Stimulated activated memory B cell treated with anti-CD40 and anti-IgM and Interleukin-4, amounts not matched to agents 10 μg/mL and 1 μg/mL and 100 μg/mL, for 72 hours (primary cell): ENCODE results near the gene RARB.

Experiments used
- ATAC-seq: fragments of 150-1000 bp; cut with Tn5 transposase; 2 replicates; pipeline ENCODE4 v1.10.0; 2021
- H3K27ac Mint-ChIP-seq: one replicate; pipeline ENCODE4 v1.8.0; 2022; ENCODE audit warnings: mild to moderate bottlenecking, mixed read lengths
- H3K27me3 Mint-ChIP-seq: one replicate; pipeline ENCODE4 v1.8.0; 2022; ENCODE audit warnings: mixed read lengths
- H3K36me3 Mint-ChIP-seq: one replicate; pipeline ENCODE4 v1.8.0; 2022; ENCODE audit warnings: mixed read lengths
- H3K4me1 Mint-ChIP-seq: one replicate; pipeline ENCODE4 v1.8.0; 2022; ENCODE audit warnings: mixed read lengths
- H3K4me3 Mint-ChIP-seq: one replicate; pipeline ENCODE4 v1.8.0; 2022; ENCODE audit warnings: mild to moderate bottlenecking, moderate library complexity, mixed read lengths
- H3K9me3 Mint-ChIP-seq: one replicate; pipeline ENCODE4 v1.8.0; 2022; ENCODE audit warnings: mixed read lengths

Gene RARB

DNA sequence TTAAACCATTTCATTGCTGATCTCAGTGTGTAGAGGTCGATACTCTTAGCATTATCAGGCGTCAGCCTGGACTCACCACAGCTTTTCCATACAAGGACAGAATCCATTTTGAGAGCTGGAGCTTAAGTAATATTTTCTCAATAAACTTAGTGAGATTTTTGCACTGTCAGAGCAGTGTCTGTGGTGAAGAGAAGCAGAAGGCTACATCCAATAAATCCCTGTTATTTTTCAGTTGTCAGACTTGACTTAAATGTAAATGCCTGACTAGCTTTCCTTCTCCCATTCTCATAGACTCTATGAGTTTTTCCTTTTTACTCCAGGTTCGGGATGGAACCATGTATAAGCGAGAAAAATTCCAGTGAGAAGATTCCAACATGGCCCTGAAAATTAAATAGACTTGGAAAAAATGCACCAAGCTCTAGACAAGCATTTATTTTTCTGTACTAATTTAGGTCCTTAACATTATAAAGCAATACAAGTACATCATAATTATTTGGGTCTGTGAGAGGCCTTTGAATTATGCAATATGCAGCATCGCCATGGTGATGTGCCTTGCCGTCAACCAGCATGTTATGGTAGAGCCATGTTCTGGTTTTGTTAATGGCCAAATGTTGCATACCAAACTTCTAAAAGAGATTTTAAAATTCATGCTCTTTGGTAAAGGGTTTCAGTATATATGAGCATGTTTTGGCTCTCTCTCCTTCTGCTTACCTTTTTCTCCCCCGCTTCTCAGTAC, 62.0 kb downstream of the RARB start:
- no peak overlapping the region for H3K27ac Mint-ChIP-seq
- no peak for ATAC-seq
- peaks cover 12% of the 10 kb centered on the region for H3K9me3 Mint-ChIP-seq
- H3K4me1 Mint-ChIP-seq = no peaks in the 10 kb centered on the region
- H3K4me3 Mint-ChIP-seq = no peak overlapping the region
- no peaks in the 10 kb centered on the region for H3K27me3 Mint-ChIP-seq
- no peaks in the 10 kb centered on the region for H3K36me3 Mint-ChIP-seq

DNA sequence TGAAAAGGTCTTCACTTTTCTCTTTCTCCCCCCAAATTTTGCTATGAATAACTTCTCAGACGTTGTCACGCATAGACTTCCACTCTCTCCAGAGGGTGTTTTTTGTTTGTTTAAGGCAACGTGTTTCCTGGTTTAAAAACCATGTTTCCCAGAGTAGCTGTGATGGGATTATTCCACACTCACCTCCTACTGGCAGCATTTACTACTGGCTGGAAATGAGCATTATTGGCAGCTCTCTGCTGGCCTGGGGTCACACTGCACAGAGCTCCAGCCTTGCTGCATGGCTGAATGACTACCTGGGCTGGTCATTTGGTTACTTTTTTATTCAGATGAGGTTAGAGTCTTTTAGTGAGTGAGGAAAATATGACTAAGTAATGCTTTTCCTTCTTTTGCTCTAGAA, 65.2 kb downstream of the RARB start:
- ATAC-seq = no peak

GRCh38 chr3:25493786-25494185, 65.7 kb downstream of the RARB start:
- Mint-ChIP-seq H3K27me3 (no peaks in the 10 kb centered on the region), H3K4me1 (no peaks in the 10 kb centered on the region), H3K36me3 (no peaks in the 10 kb centered on the region), H3K9me3 (peaks cover 16% of the 10 kb centered on the region), H3K27ac (no peak overlapping the region), H3K4me3 (no peak overlapping the region)
- ATAC-seq = no peak

More for the DNA sequence above, 65.2 kb downstream of the RARB start:
- no peak overlapping the region for H3K4me3 Mint-ChIP-seq
- no peaks in the 10 kb centered on the region for H3K4me1 Mint-ChIP-seq
- no peak overlapping the region for H3K27ac Mint-ChIP-seq
- H3K9me3 Mint-ChIP-seq = peaks cover 16% of the 10 kb centered on the region
- H3K27me3 Mint-ChIP-seq = no peaks in the 10 kb centered on the region
- H3K36me3 Mint-ChIP-seq = no peaks in the 10 kb centered on the region

- no peak for ATAC-seq
- Mint-ChIP-seq H3K36me3 (no peaks in the 10 kb centered on the region), H3K27me3 (no peaks in the 10 kb centered on the region), H3K27ac (no peak overlapping the region), H3K4me3 (no peak overlapping the region), H3K9me3 (peaks cover 19% of the 10 kb centered on the region), H3K4me1 (no peaks in the 10 kb centered on the region)
Observed at GRCh38 chr3:25495304-25495703, 67.2 kb downstream of the RARB start.

DNA sequence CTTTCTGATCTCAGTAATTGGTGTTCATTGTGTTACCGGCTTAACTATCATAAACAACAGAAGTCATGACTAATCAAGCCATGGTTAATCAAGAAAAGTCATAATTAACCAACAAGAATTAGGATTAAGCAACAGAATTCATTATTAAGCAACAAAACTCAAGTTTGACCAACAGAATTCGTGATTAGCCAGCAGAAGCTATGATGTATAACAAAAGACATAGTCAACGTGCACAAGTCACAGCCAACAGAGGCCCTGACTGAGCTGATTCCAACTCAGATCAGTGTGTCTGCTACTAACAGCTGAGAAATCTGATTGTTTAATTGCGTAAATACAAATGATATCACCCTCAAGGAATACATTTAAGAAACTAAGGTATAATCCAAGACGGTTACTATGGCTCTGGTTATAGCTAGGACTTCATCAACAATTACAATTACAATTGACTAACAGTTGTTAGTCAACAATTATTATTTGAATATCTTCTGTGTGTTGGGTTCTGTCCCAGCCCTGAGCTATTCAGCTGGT, 67.7 kb downstream of the RARB start:
- H3K4me1 Mint-ChIP-seq = no peaks in the 10 kb centered on the region
- H3K36me3 Mint-ChIP-seq = no peaks in the 10 kb centered on the region
- H3K4me3 Mint-ChIP-seq = no peak overlapping the region
- no peak for ATAC-seq
- H3K27ac Mint-ChIP-seq = no peak overlapping the region
- no peaks in the 10 kb centered on the region for H3K27me3 Mint-ChIP-seq
- H3K9me3 Mint-ChIP-seq = peaks cover 19% of the 10 kb centered on the region

DNA sequence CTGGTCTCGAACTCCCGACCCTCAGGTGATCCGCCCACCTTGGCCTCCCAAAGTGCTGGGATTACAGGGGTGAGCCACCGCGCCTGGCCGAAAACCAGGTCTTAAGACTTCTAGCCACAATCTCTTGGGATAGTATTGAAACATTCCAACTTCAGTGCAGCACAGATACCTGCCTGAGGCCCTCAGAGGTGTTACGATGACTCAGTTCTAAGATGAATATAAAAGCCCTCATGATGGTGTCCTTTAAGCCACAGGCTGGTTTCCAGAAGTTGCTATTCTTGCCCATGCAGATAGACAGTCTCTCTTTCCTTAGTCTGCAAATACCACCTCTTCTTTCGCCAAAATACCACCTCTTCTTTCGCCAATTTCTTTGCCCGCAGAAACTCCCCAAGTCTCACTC, 69.0 kb downstream of the RARB start:
- H3K36me3 Mint-ChIP-seq = no peaks in the 10 kb centered on the region
- no peak for ATAC-seq
- no peaks in the 10 kb centered on the region for H3K4me1 Mint-ChIP-seq
- H3K27me3 Mint-ChIP-seq = peaks cover 7% of the 10 kb centered on the region
- peaks cover 22% of the 10 kb centered on the region for H3K9me3 Mint-ChIP-seq
- no peak overlapping the region for H3K27ac Mint-ChIP-seq
- H3K4me3 Mint-ChIP-seq = no peak overlapping the region

GRCh38 chr3:25500706-25501210, 72.7 kb downstream of the RARB start:
- Mint-ChIP-seq H3K36me3 (no peaks in the 10 kb centered on the region), H3K27me3 (peaks cover 9% of the 10 kb centered on the region), H3K9me3 (peaks cover 10% of the 10 kb centered on the region), H3K4me1 (no peaks in the 10 kb centered on the region), H3K4me3 (no peak overlapping the region), H3K27ac (no peak overlapping the region)
- no peak for ATAC-seq

- peaks cover 9% of the 10 kb centered on the region for H3K27me3 Mint-ChIP-seq
- H3K4me3 Mint-ChIP-seq = no peak overlapping the region
- no peak overlapping the region for H3K27ac Mint-ChIP-seq
- ATAC-seq = no peak
- H3K4me1 Mint-ChIP-seq = no peaks in the 10 kb centered on the region
- no peaks in the 10 kb centered on the region for H3K36me3 Mint-ChIP-seq
- peaks cover 8% of the 10 kb centered on the region for H3K9me3 Mint-ChIP-seq
Observed at GRCh38 chr3:25502233-25502632, 74.2 kb downstream of the RARB start.

GRCh38 chr3:25503898-25504301, 75.8 kb downstream of the RARB start:
- no peak overlapping the region for H3K4me3 Mint-ChIP-seq
- no peak for ATAC-seq
- no peaks in the 10 kb centered on the region for H3K36me3 Mint-ChIP-seq
- no peak overlapping the region for H3K27ac Mint-ChIP-seq
- H3K4me1 Mint-ChIP-seq = no peaks in the 10 kb centered on the region
- peaks cover 9% of the 10 kb centered on the region for H3K27me3 Mint-ChIP-seq
- peaks cover 6% of the 10 kb centered on the region for H3K9me3 Mint-ChIP-seq

- Mint-ChIP-seq H3K36me3 (no peaks in the 10 kb centered on the region), H3K9me3 (peaks cover 3% of the 10 kb centered on the region), H3K4me3 (no peak overlapping the region), H3K27me3 (peaks cover 9% of the 10 kb centered on the region), H3K27ac (no peak overlapping the region), H3K4me1 (no peaks in the 10 kb centered on the region)
- ATAC-seq = no peak
Observed at GRCh38 chr3:25505581-25505980, 77.5 kb downstream of the RARB start.

- ATAC-seq = no peak
- Mint-ChIP-seq H3K4me3 (no peak overlapping the region), H3K36me3 (no peaks in the 10 kb centered on the region), H3K9me3 (no peaks in the 10 kb centered on the region), H3K4me1 (no peaks in the 10 kb centered on the region), H3K27ac (no peak overlapping the region), H3K27me3 (no peaks in the 10 kb centered on the region)
Observed at GRCh38 chr3:25507811-25508210, 79.7 kb downstream of the RARB start.

GRCh38 chr3:25508433-25508832, 80.4 kb downstream of the RARB start:
- no peak for ATAC-seq
- Mint-ChIP-seq H3K4me1 (no peaks in the 10 kb centered on the region), H3K4me3 (no peak overlapping the region), H3K36me3 (no peaks in the 10 kb centered on the region), H3K27me3 (no peaks in the 10 kb centered on the region), H3K9me3 (no peaks in the 10 kb centered on the region), H3K27ac (no peak overlapping the region)

DNA sequence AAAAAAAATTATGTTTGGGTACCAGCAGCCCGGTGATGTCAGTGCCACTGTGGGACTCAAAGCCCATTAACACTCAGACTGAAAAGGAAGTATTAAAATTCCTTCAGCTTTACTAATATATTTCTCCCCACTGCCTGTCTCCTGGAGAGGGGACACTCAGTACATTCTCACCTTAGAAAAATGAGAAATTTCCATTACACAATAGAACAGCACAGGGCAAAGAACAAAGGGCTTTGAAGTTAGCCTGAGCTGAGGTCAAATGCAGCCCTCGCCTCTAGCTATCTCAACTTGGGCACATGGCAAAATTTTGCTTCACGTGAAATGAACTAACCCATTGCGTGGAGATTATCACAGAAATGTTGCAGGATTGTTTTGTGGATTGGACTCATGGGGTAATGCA, 80.8 kb downstream of the RARB start:
- H3K27me3 Mint-ChIP-seq = no peaks in the 10 kb centered on the region
- H3K27ac Mint-ChIP-seq = no peak overlapping the region
- no peak for ATAC-seq
- H3K36me3 Mint-ChIP-seq = no peaks in the 10 kb centered on the region
- H3K4me1 Mint-ChIP-seq = no peaks in the 10 kb centered on the region
- H3K4me3 Mint-ChIP-seq = no peak overlapping the region
- no peaks in the 10 kb centered on the region for H3K9me3 Mint-ChIP-seq

GRCh38 chr3:25510797-25511196, 82.7 kb downstream of the RARB start:
- Mint-ChIP-seq H3K9me3 (peaks cover 3% of the 10 kb centered on the region), H3K27me3 (no peaks in the 10 kb centered on the region), H3K4me1 (no peaks in the 10 kb centered on the region), H3K4me3 (no peak overlapping the region), H3K27ac (no peak overlapping the region), H3K36me3 (no peaks in the 10 kb centered on the region)
- no peak for ATAC-seq

DNA sequence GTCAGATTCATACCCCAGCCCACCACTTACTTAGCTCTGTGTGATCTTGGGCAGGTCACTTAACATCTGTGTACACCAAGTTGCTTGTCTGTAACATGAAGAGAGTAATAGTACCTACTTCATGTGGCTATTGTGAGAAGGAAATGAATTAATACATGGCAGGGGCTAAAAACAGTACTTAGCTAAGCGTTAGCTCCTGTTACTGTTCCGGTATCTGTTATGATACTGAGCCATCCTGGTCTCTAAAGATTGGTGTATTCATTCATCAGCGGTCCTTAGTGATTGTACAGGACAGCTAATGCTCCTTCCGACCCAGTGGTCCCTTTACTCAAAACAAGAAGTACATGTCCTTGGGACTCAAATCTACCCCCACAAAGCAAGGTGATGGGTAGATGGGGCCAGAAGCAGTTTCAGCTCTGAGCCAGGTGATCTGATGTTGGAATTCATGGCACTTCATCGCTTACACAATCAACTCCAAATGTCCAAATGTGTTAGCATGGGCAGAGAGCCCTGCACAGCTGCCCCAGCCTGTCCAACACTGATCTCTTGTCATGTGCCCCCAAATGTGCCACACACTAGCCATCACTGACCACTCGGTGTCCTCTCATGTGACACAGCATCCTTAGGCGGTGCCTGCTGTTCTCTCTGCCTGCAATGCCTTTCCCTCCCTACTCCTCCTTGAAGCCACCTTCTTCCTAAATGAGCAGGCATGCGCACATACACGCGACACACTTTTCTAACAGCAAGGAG, 84.1 kb downstream of the RARB start:
- H3K9me3 Mint-ChIP-seq = peaks cover 3% of the 10 kb centered on the region
- H3K4me1 Mint-ChIP-seq = no peaks in the 10 kb centered on the region
- H3K27ac Mint-ChIP-seq = no peak overlapping the region

More for the DNA sequence above, 84.1 kb downstream of the RARB start:
- Mint-ChIP-seq H3K4me3 (no peak overlapping the region), H3K27me3 (no peaks in the 10 kb centered on the region), H3K36me3 (no peaks in the 10 kb centered on the region)
- no peak for ATAC-seq
